EH (cell line): ENCODE measurements around the gene KLK7.
"Not testable (repeated sequence)": the region's sequence is repeated elsewhere in the genome, so short reads cannot be mapped to it uniquely, and the experiment has no call there.

Experiments used
- DNase-seq: peaks from one replicate; pipeline ENCODE4 v3.0.0-alpha.2; 2015; ENCODE audit warnings: low read depth

The KLK7 gene

GRCh38 chr19:51010066-51010795, 26.5 kb upstream of the KLK7 start:
- no peak for DNase-seq

GRCh38 chr19:51009061-51009891, 25.6 kb upstream of the KLK7 start:
- DNase-seq = no peak

- DNase-seq = no peak
Observed at GRCh38 chr19:51007488-51007887, 23.8 kb upstream of the KLK7 start.

DNA sequence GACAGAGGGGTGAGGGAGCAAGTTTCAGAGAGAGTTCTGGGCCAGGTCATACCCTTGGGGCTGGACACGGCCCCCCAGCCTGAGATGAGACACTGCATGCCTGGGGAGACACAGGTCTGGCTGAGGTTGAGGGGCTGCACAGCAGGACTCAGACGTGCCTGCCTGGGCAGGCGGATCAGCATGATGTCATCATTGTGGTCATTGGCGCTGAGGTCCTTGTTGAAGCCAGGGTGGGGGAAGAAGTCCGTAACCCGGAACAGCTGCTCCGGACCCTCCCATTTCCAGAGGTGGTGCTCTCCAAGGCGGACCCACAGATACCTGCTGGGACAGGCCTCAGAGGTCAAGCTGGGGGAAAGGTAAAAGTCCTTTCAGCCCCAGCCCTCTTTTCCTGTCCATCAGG, 22.7 kb upstream of the KLK7 start:
- DNase-seq = no peak

GRCh38 chr19:51005248-51005647, 21.5 kb upstream of the KLK7 start:
- no peak for DNase-seq

- DNase-seq = no peak
Observed at GRCh38 chr19:51003316-51003715, 19.6 kb upstream of the KLK7 start.

- no peak for DNase-seq
Observed at GRCh38 chr19:51002542-51003311, 19.0 kb upstream of the KLK7 start.

DNA sequence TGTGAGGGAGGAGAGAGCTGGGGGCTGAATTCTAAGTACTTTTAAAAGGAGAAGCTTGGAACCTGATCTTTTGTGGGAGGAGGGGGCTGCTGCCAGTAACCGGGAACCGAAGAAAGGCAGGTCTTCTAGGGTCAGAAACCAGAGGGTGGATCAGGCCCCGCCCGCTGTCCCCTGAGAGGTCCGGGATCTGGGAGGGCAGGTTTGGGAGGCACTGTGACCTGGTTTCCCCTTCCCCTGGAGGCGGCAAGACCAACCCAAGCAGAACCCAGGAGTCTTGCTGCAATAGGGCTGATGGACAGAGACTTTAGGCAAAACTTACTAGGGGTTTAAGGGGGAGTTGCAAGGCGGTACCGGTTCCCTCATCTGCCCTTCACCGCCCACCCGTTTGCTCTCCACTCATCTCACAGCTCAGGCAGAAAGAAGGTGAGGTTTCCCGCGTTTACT, 18.4 kb upstream of the KLK7 start:
- DNase-seq = no peak

- DNase-seq = no peak
Observed at GRCh38 chr19:51001515-51001914, 17.8 kb upstream of the KLK7 start, which contains the start of gene KLK8. Gene KLK8 (minus strand): TSS chr19:51001604. CDS start chr19:51001167, 437 bp downstream.

GRCh38 chr19:51000981-51001380, 17.3 kb upstream of the KLK7 start:
- no peak for DNase-seq

DNA sequence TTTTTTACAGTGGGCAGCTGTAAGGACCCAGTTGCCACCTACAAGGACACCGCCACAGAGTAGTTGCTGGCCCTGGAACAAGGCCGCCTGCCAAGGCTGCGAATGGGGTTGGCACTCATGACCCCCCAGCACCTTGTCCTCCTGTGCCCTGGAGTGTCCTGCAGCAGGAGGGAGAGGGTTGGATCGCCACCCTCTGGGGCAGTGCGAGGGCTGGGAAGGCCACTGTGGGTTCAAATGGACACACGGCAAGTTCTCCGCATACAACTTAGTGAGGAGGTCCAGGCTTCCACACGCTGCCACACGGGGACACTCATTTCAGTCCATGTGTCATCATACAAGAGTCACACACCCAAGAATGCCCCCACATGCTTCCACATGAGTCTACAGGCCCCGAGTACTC, 16.7 kb upstream of the KLK7 start:
- no peak for DNase-seq

DNA sequence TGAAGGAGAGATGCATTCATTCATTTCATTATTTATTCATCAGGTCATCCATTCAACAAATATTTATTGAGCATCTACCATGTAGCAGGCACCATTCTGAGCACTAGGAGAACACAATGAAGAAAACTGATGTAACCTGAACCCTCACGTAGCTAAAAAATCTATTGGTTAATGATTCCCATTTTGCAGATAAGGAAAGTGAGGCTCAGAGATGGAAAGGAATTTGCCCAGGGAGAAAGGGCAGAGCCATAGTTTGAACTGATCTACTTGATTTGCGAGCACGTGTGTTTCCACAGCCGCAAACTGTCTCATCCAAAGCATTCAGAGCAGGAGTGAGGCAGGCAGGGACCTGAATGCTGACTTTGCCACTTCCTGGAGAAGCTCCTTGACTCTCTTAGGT, 15.0 kb upstream of the KLK7 start:
- DNase-seq = no peak

GRCh38 chr19:50998061-50998460, 14.3 kb upstream of the KLK7 start:
- no peak for DNase-seq

DNA sequence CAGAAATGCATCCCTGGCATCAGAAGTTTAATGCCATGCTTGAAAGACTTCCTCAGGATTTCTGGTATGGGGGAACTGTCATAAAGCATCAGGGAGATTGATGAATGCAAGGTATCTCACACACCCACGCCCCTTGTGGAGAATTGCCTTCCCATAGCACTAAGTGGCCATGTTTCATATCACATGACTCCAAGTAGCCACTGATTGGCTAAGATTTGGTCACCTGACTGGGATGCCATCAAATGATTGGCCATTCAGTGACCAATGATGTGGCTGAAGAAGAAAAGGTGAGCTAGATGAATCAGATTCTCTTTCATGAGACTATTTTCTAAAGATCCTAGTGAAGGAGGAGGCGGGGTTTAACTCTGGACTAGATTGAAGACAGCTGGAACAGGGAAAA, 10.4 kb upstream of the KLK7 start:
- no peak for DNase-seq

- no peak for DNase-seq
Observed at GRCh38 chr19:50992666-50993035, 8.9 kb upstream of the KLK7 start.

DNA sequence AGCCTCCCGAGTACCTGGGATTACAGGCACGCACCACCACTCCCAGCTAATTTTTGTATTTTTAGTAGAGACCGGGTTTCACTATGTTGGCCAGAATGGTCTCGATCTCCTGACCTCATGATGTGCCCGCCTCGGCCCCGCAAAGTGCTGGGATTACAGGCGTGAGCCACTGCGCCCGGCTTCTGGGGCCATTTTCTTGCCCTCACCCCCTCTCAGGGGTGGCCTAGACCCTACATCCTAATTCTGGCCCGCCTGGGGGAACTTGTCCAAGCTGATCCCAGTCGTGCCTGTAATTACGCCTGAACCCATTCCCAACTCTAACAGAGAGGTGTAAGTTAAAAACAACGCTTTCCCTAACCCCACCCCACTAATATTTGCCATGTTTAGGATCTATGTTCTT, 699 bp upstream of the KLK7 start:
- DNase-seq = not testable (repeated sequence)

- no peak for DNase-seq
Observed at GRCh38 chr19:50982186-50982585, 1.5 kb downstream of the KLK7 start.

DNA sequence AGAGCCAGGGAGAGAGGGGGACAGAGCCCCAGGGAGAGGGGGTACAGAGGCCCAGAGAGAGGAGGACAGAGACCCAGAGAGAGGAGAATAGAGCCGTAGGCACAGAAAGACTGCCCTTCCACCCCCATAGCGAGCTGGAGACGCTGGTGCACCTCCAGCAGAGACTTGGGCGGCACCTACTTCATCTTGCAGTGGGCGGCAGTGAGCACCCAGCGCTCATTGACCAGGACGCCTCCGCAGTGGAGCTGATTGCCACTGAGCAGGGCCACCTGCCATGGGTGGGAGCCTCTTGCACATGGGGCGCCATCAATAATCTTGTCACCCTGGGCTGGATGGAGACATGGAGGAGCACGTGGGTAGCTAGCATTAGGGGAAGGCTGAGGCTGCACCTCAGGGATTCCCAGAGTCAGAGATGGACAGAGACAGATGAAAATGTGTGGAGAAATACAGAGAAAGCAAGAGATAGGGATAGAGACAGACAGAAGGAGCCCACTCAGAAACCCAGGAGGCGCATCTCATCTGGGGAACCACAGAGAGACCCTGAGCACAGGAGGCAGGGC, 2.0 kb downstream of the KLK7 start:
- no peak for DNase-seq

- no peak for DNase-seq
Observed at GRCh38 chr19:50980208-50980607, 3.5 kb downstream of the KLK7 start.

DNA sequence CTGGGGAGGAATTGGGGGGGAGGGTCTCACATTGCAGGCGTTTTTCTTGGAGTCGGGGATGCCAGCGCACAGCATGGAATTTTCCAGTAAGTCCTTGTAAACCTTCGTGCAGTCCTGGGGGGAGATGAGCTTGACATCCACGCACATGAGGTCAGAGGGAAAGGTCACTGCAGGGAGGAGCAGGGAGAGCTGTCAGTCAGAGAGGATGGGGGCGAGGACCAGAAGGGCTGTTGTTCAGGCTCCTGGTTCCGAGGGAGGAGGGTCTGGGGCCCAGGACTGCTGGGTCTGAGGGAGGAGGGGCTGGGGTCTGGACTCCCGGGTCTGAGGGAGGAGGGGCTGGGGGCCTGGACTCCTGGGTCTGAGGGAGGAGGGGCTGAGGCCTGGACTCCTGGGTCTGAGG, 4.0 kb downstream of the KLK7 start:
- DNase-seq = no peak

GRCh38 chr19:50978772-50979390, 4.8 kb downstream of the KLK7 start:
- DNase-seq = no peak

DNA sequence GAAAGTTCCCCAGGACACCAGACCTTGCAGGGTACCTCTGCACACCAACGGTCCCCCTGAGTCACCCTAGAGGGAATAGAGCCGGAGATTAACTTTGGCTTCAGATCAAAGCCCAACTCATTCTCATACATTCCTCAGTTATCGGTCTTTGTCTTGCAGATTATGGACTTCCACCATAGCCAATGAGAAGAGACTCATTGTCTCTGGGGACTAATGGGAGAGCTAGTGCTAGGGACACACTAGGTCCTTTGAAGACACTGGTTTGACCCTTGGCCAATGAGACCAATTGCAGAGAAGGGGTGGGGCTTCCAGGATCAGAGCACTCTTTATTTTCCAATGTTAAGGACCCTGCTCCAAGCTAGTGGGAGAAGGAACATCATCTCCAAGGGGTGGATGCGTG, 6.1 kb downstream of the KLK7 start:
- no peak for DNase-seq
